Heart right ventricle (tissue), 16 donors: ENCODE data around the gene ISCA1. TPM values are rescaled to one million over a fixed set of nuclear protein-coding genes. Genes with fewer than 3 reads are reported as not detected.

Source experiments
- ATAC-seq, 8 donors: fragments of 200-7000 bp; cut with Tn5 transposase; one replicate each; pipeline ENCODE4 v1.9.1; 2020; ENCODE audit warnings: mild to moderate bottlenecking in 8 of 8, moderate library complexity in 8 of 8, moderate number of reproducible peaks in 1 of 8
- DNase-seq, 2 donors: peaks; one replicate each; pipeline ENCODE4 v3.0.0-alpha.2; 2020
- H3K27ac ChIP-seq, 10 donors: fragments of 200-600 bp; sonication (generic) in 2 of 10; one replicate each; pipeline versions ENCODE4 v1.5.0 to v1.8.0; 2020 to 2022; ENCODE audit warnings: mild to moderate bottlenecking in 3 of 10
- H3K27me3 ChIP-seq, 7 donors: fragments of 200-600 bp; one replicate each; pipeline ENCODE4 v1.8.0; 2021 to 2022; ENCODE audit warnings: mild to moderate bottlenecking in 2 of 7
- H3K36me3 ChIP-seq, 9 donors: fragments of 200-600 bp; sonication (generic) in 1 of 9; one replicate each; pipeline versions ENCODE4 v1.5.0 to v1.8.0; 2020 to 2022; ENCODE audit warnings: mild to moderate bottlenecking in 2 of 9
- H3K4me1 ChIP-seq, 9 donors: fragments of 200-600 bp; sonication (generic) in 1 of 9; one replicate each; pipeline versions ENCODE4 v1.5.0 to v1.8.0; 2020 to 2022; ENCODE audit warnings: mild to moderate bottlenecking in 4 of 9
- H3K4me3 ChIP-seq, 10 donors: fragments of 200-600 bp; sonication (generic) in 2 of 10; one replicate each; pipeline versions ENCODE4 v1.5.0 to v1.8.0; 2020 to 2022; ENCODE audit warnings: mild to moderate bottlenecking in 7 of 10, moderate library complexity in 2 of 10
- H3K9me3 ChIP-seq, 11 donors: fragments of 200-600 bp in 10 of 11; sonication (generic) in 2 of 11; one replicate each; pipeline versions ENCODE4 v1.5.0 to v1.8.0; 2013 to 2022; ENCODE audit warnings: mild to moderate bottlenecking in 2 of 11, control low read depth in 1 of 11, moderate library complexity in 1 of 11
- CTCF ChIP-seq, 9 donors: fragments of 200-600 bp; sonication (generic) in 2 of 9; IDR thresholded peaks; one replicate each; pipeline versions ENCODE4 v1.5.0 to v1.8.0; 2021 to 2022; ENCODE audit warnings: antibody characterized with exemption in 9 of 9, mild to moderate bottlenecking in 5 of 9, moderate library complexity in 1 of 9
- WGBS, 2 donors: extraction: QIAGEN DNeasy Blood & Tissue Kit; methylation state at CpG; one replicate each; pipeline ENCODE4 v1.1.7; 2013; ENCODE audit warnings: inconsistent platforms in 1 of 2; 5-methylcytosine and 5-hydroxymethylcytosine counted together
- intact Hi-C, 10 donors: fragments of 100-400 bp; cut with DNase I; formaldehyde crosslinking; loops; one replicate each; pipeline versions ENCODE4 v1.11.1 to v1.14.2; 2022
- polyA plus RNA-seq, 2 donors: library from polyadenylated mRNA; stranded (reverse); fragments of 200-250 nt; gene quantifications; one replicate each; pipeline ENCODE4 v1.2.3, GENCODE V29; 2013
- total RNA-seq, 10 donors: library from RNA; stranded (reverse); fragmentation: NEBNext Ultra II Directional in 3 of 10; extraction: Animal tissue kit (Norgen Biotek cat#: 25700) in 3 of 10; gene quantifications; one replicate each; pipeline versions ENCODE4 v1.2.1 to v1.2.4, GENCODE V29; 2021 to 2023
- donor health status: Arrhythmogenic right ventricular cardiomyopathy.
- donor health status: ischemic (EF 13 %, LVEDD 7.1; RV severe dilation, severe dysfunction).
- donor health status: healthy with polysubstance abuse.
- donor health status: DM: no; HTN: yes; CAD: no.
- donor health status: DM: no; HTN: no; CAD: no.
- donor health status: ischemic (EF 25% LVEDD 6.9; RV normal size, moderate dysfunction).
- donor health status: ischemic (EF 25% LVEDD 5.7; RV mildly dilated, moderate dysfunction).
- donor health status: healthy.
- donor health status: DM: yes; HTN: yes; CAD: no.
- donor health status: Ischemic cardiomyopathy.
- donor health status: ischemic (EF 35%, LVEDD 5.7; RV mildly dilated, moderate dysfunction).
- donor health status: nonischemic (EF 11% LVEDD 7.7; RV severe dilation, severe dysfunction).
- donor health status: DM: yes; HTN: yes; CAD: no.
- donor health status: PGD.
- donor health status: ischemic (EF 29% LVEDD 5.4; RV normal size, mild dysfunction).
- donor health status: nonischemic (EF 23%, LVEDD 6.1; RV moderate dilation, normal function).

ISCA1 gene
- total and polyA plus RNA-seq, 12 donors, result 27.1 to 86.1 (median 70.3) TPM

- intact Hi-C loops, result no loop called here
- Histone ChIP-seq H3K27ac (no peak overlapping the region), H3K27me3 (no peaks in the 10 kb centered on the region), H3K36me3 (peaks cover 0 to 47% (median 0%) of the 10 kb centered on the region in 9 donors), H3K9me3 (no peaks in the 10 kb centered on the region), H3K4me1 (peaks cover 0 to 26% (median 16%) of the 10 kb centered on the region in 9 donors), H3K4me3 (no peak overlapping the region)
- DNase-seq (no peak), ATAC-seq (no peak)
- 55 to 68% methylated on average over 2 of the region's 2 CpGs for WGBS, 2 donors
- TF ChIP-seq CTCF (IDR thresholded peaks at IDR 0.05), result no peak
Observed at GRCh38 chr9:86285261-86285660, 2.9 kb upstream of the ISCA1 start.

- H3K27ac ChIP-seq, result peak overlapping the region in 9 of 10 donors; percentile 89 to 99 (median 97)
- H3K9me3 ChIP-seq, result no peaks in the 10 kb centered on the region
- H3K4me1 ChIP-seq, result peaks cover 6 to 41% (median 32%) of the 10 kb centered on the region in 9 donors
- no peaks in the 10 kb centered on the region for H3K27me3 ChIP-seq
- no peak for TF ChIP-seq CTCF (IDR thresholded peaks at IDR 0.05)
- DNase-seq (no peak), ATAC-seq (peak; percentile 3 to 51 (median 35))
- intact Hi-C loops, result loop anchor here in 3 of 10 donors (5.0 kb wide), 2 partner anchors 69 to 81 kb away; partner anchors contain the start of gene TUT7 (in 2 of the 3)
- peaks cover 0 to 33% (median 0%) of the 10 kb centered on the region in 9 donors for H3K36me3 ChIP-seq
- peak overlapping the region; percentile 60 to 96 (median 82) for H3K4me3 ChIP-seq
- WGBS, 2 donors, result 15 to 18% methylated on average over 12 of the region's 12 CpGs
Observed at GRCh38 chr9:86282979-86283535, 719 bp upstream of the ISCA1 start.

GRCh38 chr9:86281593-86282076, 703 bp downstream of the ISCA1 start:
- WGBS, 2 donors, result 0 to 1% methylated on average over 31 of the region's 31 CpGs
- Histone ChIP-seq H3K27me3 (no peaks in the 10 kb centered on the region), H3K4me3 (peak overlapping the region; percentile 60 to 96 (median 82)), H3K27ac (peak overlapping the region; percentile 89 to 99 (median 97)), H3K9me3 (no peaks in the 10 kb centered on the region), H3K36me3 (peaks cover 0 to 23% (median 0%) of the 10 kb centered on the region in 9 donors), H3K4me1 (peaks cover 6 to 54% (median 44%) of the 10 kb centered on the region in 9 donors)
- no peak for TF ChIP-seq CTCF (IDR thresholded peaks at IDR 0.05)
- intact Hi-C loops, result loop anchor here in 3 of 10 donors (5.0 kb wide), 2 partner anchors 71 to 79 kb away; partner anchors contain the start of gene TUT7 (in 2 of the 3)
- DNase-seq (no peak), ATAC-seq (peak in 2 of 8 donors; percentile 1 to 40)

GRCh38 chr9:86280580-86280979, 1.8 kb downstream of the ISCA1 start:
- H3K9me3 ChIP-seq, result no peaks in the 10 kb centered on the region
- H3K4me3 ChIP-seq, result peak overlapping the region in 5 of 10 donors; percentile 82 to 96 (median 92)
- no peaks in the 10 kb centered on the region for H3K27me3 ChIP-seq
- TF ChIP-seq CTCF (IDR thresholded peaks at IDR 0.05), result no peak
- peaks cover 9 to 65% (median 55%) of the 10 kb centered on the region in 9 donors for H3K4me1 ChIP-seq
- peaks cover 0 to 23% (median 0%) of the 10 kb centered on the region in 9 donors for H3K36me3 ChIP-seq
- ATAC-seq (no peak), DNase-seq (no peak)
- WGBS, 2 donors, result 91 to 95% methylated on average over 7 of the region's 7 CpGs
- no peak overlapping the region for H3K27ac ChIP-seq
- intact Hi-C loops, result loop anchor here in 3 of 10 donors (5.0 kb wide), 2 partner anchors 72 to 78 kb away; partner anchors contain the start of gene TUT7 (in 2 of the 3)
